ENCODE data around the gene THADA. TPM values are rescaled to one million over a fixed set of nuclear protein-coding genes. Genes with fewer than 3 reads are reported as not detected.
"Not testable (repeated sequence)": the region's sequence is repeated elsewhere in the genome, so short reads cannot be mapped to it uniquely, and the experiment has no call there.

THADA gene
- polyA plus RNA-seq, 3 donors from 2014 or later: 4.2 to 16.2 (median 8.9) TPM

- peaks cover 0 to 2% (median 0%) of the 10 kb centered on the region in 3 donors for H3K27me3 Mint-ChIP-seq (ENCODE audit: low read depth in 3 of 3)
- H3K9me3 Mint-ChIP-seq: peaks cover 0 to 4% (median 0%) of the 10 kb centered on the region in 6 donors
- H3K4me3 Mint-ChIP-seq: peak overlapping the region in 3 of 5 donors; percentile 33 to 57 (median 42)
- H3K27ac Mint-ChIP-seq: peak overlapping the region in 1 of 6 donors; percentile 2
- peaks cover 15 to 23% (median 21%) of the 10 kb centered on the region in 3 donors for H3K36me3 Mint-ChIP-seq
- peaks cover 22 to 36% of the 10 kb centered on the region in 2 donors for H3K4me1 Mint-ChIP-seq
- DNase-seq: no peak
Observed at GRCh38 chr2:43455731-43456642, 139.9 kb downstream of the THADA start.

- no peak overlapping the region for H3K4me3 Mint-ChIP-seq
- peaks cover 0 to 2% (median 0%) of the 10 kb centered on the region in 3 donors for H3K27me3 Mint-ChIP-seq (ENCODE audit: low read depth in 3 of 3)
- H3K4me1 Mint-ChIP-seq: peaks cover 18 to 29% of the 10 kb centered on the region in 2 donors
- peaks cover 0 to 4% (median 1%) of the 10 kb centered on the region in 6 donors for H3K9me3 Mint-ChIP-seq
- H3K27ac Mint-ChIP-seq: no peak overlapping the region
- DNase-seq: no peak
- peaks cover 18 to 29% (median 27%) of the 10 kb centered on the region in 3 donors for H3K36me3 Mint-ChIP-seq
Observed at GRCh38 chr2:43455296-43455695, 140.5 kb downstream of the THADA start.

GRCh38 chr2:43454791-43455190 is 141.0 kb downstream of the THADA start:
- peak overlapping the region in 1 of 6 donors; percentile 47 for H3K27ac Mint-ChIP-seq
- H3K4me3 Mint-ChIP-seq: no peak overlapping the region
- H3K4me1 Mint-ChIP-seq: peaks cover 18 to 28% of the 10 kb centered on the region in 2 donors
- H3K27me3 Mint-ChIP-seq (ENCODE audit: low read depth in 3 of 3): peaks cover 0 to 2% (median 0%) of the 10 kb centered on the region in 3 donors
- H3K36me3 Mint-ChIP-seq: peaks cover 18 to 33% (median 32%) of the 10 kb centered on the region in 3 donors
- H3K9me3 Mint-ChIP-seq: peaks cover 0 to 4% (median 1%) of the 10 kb centered on the region in 6 donors
- DNase-seq: no peak

GRCh38 chr2:43453179-43454170 is 142.4 kb downstream of the THADA start:
- peaks cover 24 to 42% (median 36%) of the 10 kb centered on the region in 3 donors for H3K36me3 Mint-ChIP-seq
- no peak overlapping the region for H3K4me3 Mint-ChIP-seq
- peaks cover 0 to 4% (median 2%) of the 10 kb centered on the region in 6 donors for H3K9me3 Mint-ChIP-seq
- DNase-seq: no peak
- H3K4me1 Mint-ChIP-seq: peaks cover 16 to 21% of the 10 kb centered on the region in 2 donors
- H3K27ac Mint-ChIP-seq: no peak overlapping the region
- H3K27me3 Mint-ChIP-seq (ENCODE audit: low read depth in 3 of 3): peaks cover 0 to 2% (median 1%) of the 10 kb centered on the region in 3 donors

GRCh38 chr2:43452318-43452731 is 143.5 kb downstream of the THADA start:
- H3K9me3 Mint-ChIP-seq: peaks cover 0 to 4% (median 2%) of the 10 kb centered on the region in 6 donors
- H3K4me3 Mint-ChIP-seq: no peak overlapping the region
- DNase-seq: no peak
- peaks cover 24 to 44% (median 37%) of the 10 kb centered on the region in 3 donors for H3K36me3 Mint-ChIP-seq
- H3K27ac Mint-ChIP-seq: no peak overlapping the region
- H3K27me3 Mint-ChIP-seq (ENCODE audit: low read depth in 3 of 3): peaks cover 0 to 2% (median 1%) of the 10 kb centered on the region in 3 donors
- peaks cover 16 to 21% of the 10 kb centered on the region in 2 donors for H3K4me1 Mint-ChIP-seq

- no peak overlapping the region for H3K4me3 Mint-ChIP-seq
- peaks cover 29 to 48% (median 47%) of the 10 kb centered on the region in 3 donors for H3K36me3 Mint-ChIP-seq
- peaks cover 0 to 4% (median 2%) of the 10 kb centered on the region in 6 donors for H3K9me3 Mint-ChIP-seq
- peaks cover 0 to 2% (median 1%) of the 10 kb centered on the region in 3 donors for H3K27me3 Mint-ChIP-seq (ENCODE audit: low read depth in 3 of 3)
- no peak for DNase-seq
- H3K4me1 Mint-ChIP-seq: peaks cover 6 to 9% of the 10 kb centered on the region in 2 donors
- H3K27ac Mint-ChIP-seq: no peak overlapping the region
Observed at GRCh38 chr2:43450617-43451016, 145.2 kb downstream of the THADA start.

GRCh38 chr2:43448822-43449110 is 147.1 kb downstream of the THADA start:
- Mint-ChIP-seq H3K27ac (peak overlapping the region in 1 of 6 donors; percentile 48), H3K36me3 (peaks cover 34 to 59% (median 40%) of the 10 kb centered on the region in 3 donors), H3K4me3 (no peak overlapping the region), H3K9me3 (peaks cover 0 to 4% (median 2%) of the 10 kb centered on the region in 6 donors), H3K27me3 (ENCODE audit: low read depth in 3 of 3) (peaks cover 0 to 1% (median 0%) of the 10 kb centered on the region in 3 donors), H3K4me1 (no peaks in the 10 kb centered on the region)
- DNase-seq: no peak

GRCh38 chr2:43448011-43448821 is 147.6 kb downstream of the THADA start:
- H3K27ac Mint-ChIP-seq: peak overlapping the region in 1 of 6 donors; percentile 48
- no peak for DNase-seq
- peaks cover 34 to 59% (median 39%) of the 10 kb centered on the region in 3 donors for H3K36me3 Mint-ChIP-seq
- H3K9me3 Mint-ChIP-seq: peaks cover 0 to 4% (median 2%) of the 10 kb centered on the region in 6 donors
- no peak overlapping the region for H3K4me3 Mint-ChIP-seq
- H3K27me3 Mint-ChIP-seq (ENCODE audit: low read depth in 3 of 3): peaks cover 0 to 1% (median 0%) of the 10 kb centered on the region in 3 donors
- H3K4me1 Mint-ChIP-seq: no peaks in the 10 kb centered on the region

GRCh38 chr2:43446755-43447154 is 149.1 kb downstream of the THADA start:
- peaks cover 32 to 56% (median 35%) of the 10 kb centered on the region in 3 donors for H3K36me3 Mint-ChIP-seq
- not testable (repeated sequence) for H3K27me3 Mint-ChIP-seq (ENCODE audit: low read depth in 3 of 3); DNase-seq; H3K4me1 Mint-ChIP-seq; H3K4me3 Mint-ChIP-seq; H3K9me3 Mint-ChIP-seq; H3K27ac Mint-ChIP-seq

GRCh38 chr2:43445781-43446180 is 150.1 kb downstream of the THADA start:
- DNase-seq: no peak
- Mint-ChIP-seq H3K27ac (no peak overlapping the region), H3K27me3 (ENCODE audit: low read depth in 3 of 3) (peaks cover 0 to 1% (median 0%) of the 10 kb centered on the region in 3 donors), H3K36me3 (peaks cover 27 to 49% (median 31%) of the 10 kb centered on the region in 3 donors), H3K9me3 (peaks cover 0 to 3% (median 1%) of the 10 kb centered on the region in 6 donors), H3K4me1 (no peaks in the 10 kb centered on the region), H3K4me3 (no peak overlapping the region)

- Mint-ChIP-seq H3K36me3 (peaks cover 24 to 42% (median 24%) of the 10 kb centered on the region in 3 donors), H3K9me3 (peaks cover 0 to 3% (median 0%) of the 10 kb centered on the region in 6 donors), H3K27me3 (ENCODE audit: low read depth in 3 of 3) (peaks cover 0 to 1% (median 0%) of the 10 kb centered on the region in 3 donors), H3K4me3 (no peak overlapping the region), H3K4me1 (no peaks in the 10 kb centered on the region), H3K27ac (no peak overlapping the region)
- DNase-seq: no peak
Observed at GRCh38 chr2:43444989-43445645, 150.7 kb downstream of the THADA start.

- H3K36me3 Mint-ChIP-seq: peaks cover 8 to 30% (median 14%) of the 10 kb centered on the region in 3 donors
- H3K27me3 Mint-ChIP-seq (ENCODE audit: low read depth in 3 of 3): no peaks in the 10 kb centered on the region
- H3K4me1 Mint-ChIP-seq: peaks cover 3 to 11% of the 10 kb centered on the region in 2 donors
- no peak overlapping the region for H3K27ac Mint-ChIP-seq
- H3K4me3 Mint-ChIP-seq: no peak overlapping the region
- H3K9me3 Mint-ChIP-seq: no peaks in the 10 kb centered on the region
- DNase-seq: no peak
Observed at GRCh38 chr2:43443282-43443681, 152.6 kb downstream of the THADA start.

Measured in immature natural killer cell (primary cell).